ENCODE data around the gene TENM3.

The TENM3 gene

DNA sequence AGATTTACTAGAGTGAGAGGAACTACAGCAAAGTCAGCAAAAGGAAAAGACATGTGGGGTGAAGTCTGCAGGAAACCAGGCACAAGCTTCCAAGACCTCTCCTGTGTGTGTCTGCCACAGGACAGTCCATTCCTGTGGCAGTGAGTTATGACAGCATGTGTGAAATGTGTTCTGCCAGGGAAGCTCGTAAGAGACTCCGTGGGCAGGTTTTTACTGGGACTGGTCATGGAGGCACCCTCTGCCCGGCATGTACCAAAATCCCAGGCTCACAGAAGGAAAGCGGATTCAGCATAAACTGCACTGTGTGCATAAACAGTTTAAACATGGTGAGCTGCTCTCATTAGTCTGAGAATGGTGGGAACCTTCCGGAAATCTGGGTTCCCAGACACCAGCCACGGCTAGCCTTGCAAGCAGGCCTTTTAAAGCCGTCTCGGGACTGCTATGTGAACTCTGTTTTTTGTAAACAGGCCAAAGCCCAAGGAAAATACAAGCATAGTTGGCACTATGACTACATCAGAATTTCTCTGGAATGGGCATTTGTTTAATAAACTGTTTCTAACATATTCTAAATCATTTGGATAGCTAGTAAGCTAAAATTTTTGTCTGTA, 288.5 kb downstream of the TENM3 start:
- DNase-seq, result no peak

DNA sequence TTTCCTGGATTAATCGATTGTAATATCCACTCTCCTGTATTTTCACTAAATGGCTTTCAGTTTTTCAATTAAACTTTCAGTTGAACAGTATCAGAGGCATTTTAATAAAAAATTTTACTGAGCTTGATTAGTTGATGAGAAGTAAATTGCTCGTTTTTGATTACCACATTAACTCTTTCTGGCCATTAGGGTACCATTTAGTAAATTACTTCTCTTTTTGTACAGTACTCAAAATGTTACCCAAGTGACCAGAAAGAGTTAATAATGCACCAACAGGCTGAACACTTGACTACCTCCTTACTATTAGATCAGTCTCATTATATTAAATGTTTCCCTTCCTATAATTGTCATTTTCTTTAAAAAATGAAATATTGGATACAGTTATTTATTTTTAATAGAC, 289.2 kb downstream of the TENM3 start:
- DNase-seq, result no peak

DNA sequence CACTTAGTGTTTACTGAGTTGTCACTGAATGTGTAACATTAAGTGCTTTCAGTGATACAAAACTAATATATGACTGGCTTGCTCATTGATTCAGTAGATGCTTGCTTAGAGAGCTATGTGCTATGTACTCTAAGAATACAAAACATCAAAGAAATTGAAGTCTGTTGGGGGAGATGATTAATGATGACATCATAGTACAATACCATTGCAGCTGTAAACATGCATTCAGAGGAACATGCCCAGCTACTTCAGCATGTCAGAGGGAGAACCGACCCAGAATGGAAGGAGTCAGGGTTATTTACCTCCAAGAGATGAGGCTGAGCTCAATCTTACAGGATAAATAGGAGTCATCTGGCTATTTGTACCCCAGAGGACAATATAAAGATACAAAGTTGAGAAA, 290.8 kb downstream of the TENM3 start:
- no peak for DNase-seq

DNA sequence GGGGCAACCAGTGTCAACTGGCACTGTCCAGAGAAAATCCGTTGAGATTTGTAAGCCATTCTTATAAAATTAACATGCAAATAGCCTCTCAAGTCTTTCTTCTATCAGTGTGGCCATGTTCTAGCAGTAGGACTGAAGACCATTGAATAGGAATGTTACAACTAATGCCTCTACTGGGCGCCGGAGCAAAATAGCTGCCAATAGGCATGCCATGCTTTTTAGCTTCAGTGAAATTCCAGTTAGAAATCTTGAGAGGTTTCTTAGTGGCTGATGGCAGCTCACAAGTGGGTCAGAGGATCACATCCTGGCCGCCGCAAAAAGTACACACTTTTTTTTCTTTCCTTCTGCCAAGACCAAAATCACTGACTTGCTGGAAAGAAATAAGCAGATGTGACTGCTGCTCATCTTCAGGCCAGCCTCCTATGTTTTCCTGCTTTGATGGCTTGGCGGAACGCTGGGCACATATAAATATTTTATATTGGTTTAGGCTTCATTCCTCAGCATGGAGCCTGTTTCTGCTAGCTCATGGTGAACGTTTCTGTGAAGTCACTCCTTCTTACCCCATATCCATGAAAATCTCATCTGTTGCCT, 293.1 kb downstream of the TENM3 start:
- no peak for DNase-seq

DNA sequence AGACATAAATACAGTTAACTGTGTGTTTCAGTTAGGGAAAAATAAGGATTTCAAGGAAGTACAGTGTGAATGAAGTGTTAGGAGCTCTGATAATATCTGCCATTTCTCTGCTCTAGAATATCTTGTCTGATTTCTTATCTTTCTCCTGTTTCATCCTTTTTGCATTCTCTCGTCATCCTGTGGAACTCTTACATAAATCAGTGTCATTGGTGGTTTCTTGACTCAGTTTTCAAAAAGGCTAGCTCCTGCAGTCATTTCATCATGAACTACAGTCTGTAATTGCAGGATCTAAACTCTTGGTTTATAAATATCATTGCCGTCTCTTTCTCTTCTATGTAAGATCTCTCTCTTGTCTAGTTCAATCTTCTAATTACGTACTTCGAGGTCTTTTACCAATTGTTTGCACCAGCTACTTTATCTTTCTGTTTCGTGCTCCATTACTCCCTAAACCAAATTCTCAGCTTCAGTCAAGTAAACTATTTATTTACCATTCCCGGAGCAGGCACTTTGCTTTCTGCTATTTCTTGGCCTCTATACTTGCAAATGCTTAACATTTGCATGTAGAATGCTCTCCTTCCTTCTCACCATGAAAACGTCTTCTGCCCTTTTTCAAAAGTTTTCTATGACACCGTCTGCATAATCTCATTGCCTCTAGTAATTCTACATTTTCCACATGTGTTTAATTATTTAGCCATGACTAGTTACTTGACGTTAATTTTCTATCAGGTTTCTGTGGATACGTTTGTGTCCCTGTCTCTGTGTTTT, 294.0 kb downstream of the TENM3 start:
- no peak for DNase-seq

DNA sequence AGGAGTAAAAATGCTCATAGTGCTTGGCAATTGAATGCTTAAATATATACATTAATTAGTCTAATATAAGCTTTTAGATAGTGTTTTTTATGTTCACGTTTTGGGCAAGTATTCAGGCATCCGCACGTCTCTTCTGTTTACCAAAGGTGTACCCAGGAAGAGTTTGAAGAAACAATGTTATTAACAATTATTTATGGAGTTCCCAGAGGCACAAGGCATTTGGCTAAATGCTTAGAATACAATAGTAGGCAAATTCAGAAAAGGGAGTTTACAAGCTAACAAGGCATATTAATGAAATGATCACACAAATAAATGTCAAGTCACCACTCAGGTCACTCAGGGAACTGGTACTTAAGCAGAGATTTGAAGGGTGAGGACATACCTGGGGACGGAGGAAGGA, 294.8 kb downstream of the TENM3 start:
- DNase-seq, result no peak

DNA sequence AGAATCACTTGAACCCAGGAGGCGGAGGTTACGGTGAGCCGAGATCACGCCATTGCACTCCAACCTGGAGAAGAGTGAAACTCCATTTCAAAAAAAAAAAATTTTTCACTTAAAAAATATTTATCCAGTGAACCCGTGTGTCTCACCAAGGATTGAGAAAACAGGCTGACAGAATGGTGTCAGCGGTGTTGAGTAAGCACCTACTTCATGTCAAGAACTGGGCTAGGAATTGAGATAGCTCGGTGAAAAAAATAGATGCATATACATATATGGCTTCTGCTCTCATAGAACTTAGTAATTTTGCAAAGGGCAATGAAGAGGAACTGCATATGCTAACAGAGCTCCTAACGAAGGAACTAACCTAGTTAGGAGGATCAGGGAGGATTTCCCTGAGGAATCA, 297.3 kb downstream of the TENM3 start:
- DNase-seq, result no peak

DNA sequence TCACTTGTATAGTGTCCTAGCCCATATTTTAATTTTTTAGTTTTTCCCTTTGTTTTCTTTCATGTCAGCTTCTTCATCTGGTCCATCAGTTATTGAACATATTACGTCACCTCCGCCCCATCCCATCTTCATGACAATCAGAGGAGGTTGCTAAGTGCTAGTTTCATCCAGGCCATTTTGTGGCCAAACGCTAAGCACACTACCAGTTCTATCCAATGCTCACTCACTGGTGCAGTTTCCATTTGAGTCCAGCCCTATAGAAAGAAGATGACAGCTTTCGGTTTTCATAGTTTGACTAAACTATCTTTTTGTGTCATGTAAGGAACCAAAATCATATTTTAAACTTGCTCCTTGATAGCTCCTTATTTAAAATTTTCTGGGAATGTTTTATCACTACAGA, 304.2 kb downstream of the TENM3 start:
- peak; percentile 5 for DNase-seq

DNA sequence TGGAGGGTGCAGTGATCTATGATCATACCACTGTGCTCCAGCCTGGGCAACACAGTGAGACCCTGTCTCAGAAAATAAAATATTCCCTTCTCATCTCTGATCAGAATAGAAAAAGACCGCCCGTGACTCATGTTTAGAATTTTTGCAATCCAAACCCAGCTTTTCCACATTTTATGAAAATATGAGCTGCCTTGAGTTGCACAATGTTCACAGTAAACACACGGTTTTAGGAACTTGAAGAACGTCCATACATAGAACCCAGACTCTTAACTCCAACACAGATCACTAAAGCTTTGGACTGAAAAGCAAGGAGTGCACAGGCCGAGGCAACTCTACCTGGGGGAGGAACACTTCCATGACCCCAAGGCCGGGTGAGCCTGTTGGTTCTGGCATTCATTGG, 305.0 kb downstream of the TENM3 start:
- DNase-seq, result no peak

DNA sequence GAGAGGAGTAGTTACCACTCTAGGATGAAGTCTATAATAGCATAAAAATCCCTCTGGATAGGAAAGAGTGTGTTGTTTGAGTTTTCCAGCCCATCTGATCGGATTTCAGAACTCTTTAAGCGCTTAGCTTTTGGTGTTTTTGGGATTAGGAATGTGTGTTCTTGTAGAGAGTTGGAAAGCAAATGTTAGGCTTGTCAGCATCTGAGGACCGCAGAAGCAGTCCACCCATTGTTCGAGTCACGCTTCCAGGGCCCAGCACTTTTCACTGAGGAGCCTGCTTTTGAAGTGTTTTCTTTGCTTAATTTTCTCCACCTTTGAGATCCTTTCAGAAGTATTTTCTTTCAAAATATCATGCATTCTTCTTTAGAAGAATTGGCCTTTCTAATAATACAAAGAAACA, 306.2 kb downstream of the TENM3 start:
- no peak for DNase-seq

DNA sequence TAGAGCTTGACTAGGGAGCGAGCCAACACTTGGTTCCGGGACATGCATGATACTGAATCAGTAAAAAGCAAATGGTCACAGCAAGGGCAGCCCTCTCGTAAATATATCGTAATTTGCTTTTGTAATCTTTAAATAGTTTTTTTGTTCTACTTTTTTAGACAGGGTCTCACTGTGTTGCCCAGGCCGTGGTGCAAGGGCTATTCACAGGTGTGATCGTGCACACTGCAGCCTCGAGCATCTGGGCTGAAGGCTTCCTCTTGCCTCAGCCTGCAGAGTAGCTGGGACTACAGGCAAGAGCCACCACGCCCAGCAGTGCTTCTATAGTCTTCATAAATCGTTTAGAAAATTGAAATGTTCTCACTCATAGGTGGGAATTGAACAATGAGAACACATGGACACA, 309.7 kb downstream of the TENM3 start:
- DNase-seq, result no peak

DNA sequence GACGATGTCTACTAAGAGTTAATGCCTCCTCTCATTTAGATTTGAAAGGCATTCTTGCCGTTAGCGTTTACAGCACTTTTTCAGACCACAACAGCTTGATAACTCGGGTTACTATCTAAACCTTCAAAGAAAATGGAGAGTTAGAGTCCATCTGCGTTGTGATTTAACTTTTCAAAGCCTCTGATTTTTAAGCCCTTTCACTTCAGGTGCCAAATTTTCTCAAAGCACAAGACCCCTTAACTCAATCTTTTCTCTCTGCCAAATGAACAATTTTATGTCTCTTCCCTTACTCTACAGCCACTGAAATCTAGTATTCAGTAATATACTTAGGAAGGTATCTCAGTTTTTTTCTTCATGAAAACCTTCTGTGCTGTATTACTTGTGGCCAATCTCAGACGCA, 310.5 kb downstream of the TENM3 start:
- no peak for DNase-seq

DNA sequence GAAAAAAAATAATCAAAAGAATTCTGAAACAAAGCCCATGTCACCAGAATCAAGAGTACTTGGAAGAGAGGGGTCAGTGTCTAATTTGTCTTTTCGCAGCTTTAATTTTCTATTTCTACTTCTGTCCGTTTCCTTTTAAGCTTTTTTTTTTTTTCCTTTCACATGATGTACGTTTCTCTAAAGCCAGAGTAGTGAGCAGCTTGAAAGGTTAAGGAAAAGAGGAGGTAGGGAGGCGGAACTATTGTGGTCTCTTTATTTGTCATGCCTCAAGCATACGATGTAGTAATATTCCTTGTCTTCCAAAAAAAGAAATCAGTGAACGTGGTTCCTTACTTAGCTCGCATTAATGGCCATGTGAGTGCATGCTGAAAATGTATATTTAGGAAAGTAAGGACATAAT, 311.5 kb downstream of the TENM3 start:
- no peak for DNase-seq

DNA sequence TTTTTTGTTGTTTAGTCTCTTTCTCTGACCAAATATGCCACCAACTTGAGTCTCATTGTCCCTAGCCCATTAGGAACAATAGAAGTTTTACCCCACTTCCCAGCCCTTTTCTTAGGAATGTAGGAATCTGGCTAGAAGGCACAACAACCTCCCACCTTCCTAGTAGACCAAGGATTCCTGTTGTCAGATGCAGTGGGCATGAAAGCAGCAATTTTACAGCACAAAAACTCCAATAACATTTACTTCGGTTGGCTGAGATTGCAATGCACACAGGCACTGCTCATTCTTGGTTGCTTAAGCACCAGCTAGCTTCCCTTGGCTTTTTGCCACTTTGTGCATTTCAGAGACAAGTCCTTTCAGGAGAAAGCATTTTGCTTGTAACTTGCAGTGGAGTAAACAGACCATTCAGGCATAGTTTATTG, 312.8 kb downstream of the TENM3 start:
- DNase-seq, result no peak

DNA sequence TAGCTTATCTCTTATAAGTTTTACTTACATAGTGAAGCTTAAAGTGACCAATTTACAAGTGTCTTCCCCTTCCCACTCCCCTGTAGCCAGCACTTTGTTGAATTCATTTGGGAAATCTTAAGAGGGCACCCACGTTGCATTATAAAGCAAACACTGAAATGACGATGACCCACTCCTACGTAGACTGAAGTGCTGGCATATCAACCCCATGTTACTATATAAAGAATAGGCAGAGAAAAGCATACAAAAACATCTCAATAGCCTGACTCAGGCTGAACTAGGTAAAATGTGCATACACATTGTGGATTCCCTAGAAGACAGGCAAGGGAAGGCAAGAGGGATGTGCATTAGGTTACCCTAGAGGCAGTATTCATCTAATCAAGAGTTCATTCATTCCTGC, 313.4 kb downstream of the TENM3 start:
- no peak for DNase-seq

DNA sequence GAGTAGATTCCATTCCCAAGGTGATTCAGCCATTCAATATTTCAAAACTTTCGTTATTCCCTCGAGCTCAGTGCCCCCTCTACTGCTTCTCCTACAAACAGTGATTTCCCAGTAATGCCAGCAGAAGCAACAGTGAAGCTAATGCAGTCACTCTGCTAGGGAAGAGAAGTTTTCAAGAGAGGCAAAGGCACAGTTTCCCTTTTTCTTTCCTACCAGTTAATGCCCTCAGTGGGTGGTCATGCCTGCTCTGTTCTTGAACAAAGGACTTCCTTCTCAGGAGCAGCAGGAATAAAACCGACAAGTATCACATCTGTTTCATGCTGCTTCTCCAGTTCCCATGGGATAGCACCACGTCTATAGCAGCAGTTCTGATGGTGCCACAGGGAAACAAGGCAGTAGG, 317.2 kb downstream of the TENM3 start:
- no peak for DNase-seq

DNA sequence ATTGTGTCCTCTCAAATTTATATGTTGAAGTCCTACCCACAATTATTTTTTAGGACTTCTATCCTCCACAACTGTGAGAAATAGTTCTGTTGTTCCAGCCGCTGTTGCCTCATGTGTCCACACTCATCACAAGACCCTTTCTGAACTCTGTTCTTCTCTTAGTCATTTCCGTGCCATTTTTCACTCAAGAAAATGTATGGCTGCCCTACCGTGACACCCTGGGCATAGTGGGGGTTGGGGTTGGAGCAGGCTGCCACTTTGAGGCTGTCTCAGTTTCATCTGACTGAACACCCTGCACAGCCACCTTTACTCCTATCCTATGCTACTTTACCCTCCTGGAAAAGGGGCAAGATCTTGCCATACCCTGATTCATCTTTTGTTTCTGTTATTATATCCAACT, 319.1 kb downstream of the TENM3 start:
- DNase-seq, result no peak

DNA sequence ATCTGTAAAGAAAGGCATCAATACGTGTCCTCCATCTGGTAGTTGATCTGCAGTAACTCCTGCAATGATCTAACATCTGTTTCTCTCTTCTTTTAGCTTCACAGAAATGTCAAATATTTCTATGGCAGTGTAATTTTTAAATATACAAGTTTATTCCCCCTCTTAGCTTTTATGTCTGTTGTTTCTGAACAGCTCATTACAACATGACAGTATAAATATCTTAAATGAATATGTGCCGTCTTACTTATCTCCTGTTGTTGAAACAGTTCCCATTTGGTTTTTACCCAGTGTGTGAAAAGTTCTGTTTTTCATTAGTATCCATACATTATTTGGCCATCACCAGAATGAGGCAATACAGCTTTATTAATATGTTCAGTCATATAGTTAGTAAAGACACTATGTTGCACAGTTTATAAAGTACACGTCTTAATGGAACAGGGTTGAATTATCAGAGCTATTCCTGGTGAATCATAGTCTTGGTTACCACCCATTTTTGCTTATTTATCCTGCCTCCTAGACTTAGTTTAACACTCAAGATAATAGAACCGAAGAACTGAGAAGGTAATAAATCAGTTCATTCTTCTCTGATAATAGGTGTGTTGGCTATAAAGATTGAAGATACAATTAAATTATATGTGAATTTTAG, 321.6 kb downstream of the TENM3 start:
- no peak for DNase-seq

DNA sequence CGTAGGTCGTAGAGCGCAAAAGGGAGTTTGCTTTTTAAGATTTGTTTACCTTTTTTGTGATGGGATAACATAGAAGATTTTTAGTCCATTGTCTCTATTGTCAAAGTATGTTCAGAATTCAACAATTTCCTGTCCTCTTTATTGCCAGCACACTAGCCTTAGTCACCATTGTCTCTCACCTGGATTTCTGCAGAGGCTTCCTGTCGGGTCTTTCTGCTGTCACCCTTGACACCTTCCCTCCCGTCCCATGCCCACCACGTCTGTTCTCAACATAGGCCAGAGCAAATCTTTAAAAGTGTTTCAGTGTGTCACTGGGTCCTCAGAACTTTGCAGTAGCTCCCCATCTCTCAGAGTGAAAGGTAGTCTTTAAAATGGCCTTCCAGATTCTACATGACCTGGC, 323.9 kb downstream of the TENM3 start:
- DNase-seq, result no peak

DNA sequence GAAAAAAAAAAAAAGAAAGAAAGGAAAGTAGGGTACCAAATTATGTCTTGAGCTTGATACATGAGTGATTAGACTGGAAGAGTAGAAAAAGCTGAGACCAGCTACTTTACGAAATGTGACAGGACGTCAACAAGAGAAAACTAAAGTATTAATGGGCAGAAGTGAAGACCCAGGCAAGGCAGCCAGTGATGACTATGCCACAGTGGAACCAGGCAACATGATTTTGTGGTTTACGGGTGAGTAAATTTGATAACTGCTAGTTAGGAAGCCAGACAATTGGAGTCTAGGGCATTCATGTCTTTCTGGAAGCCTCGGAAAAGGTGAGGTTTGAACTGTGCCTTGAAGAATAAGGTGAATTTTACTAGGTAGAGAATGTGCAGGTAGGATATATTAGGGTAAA, 326.4 kb downstream of the TENM3 start:
- no peak for DNase-seq

DNA sequence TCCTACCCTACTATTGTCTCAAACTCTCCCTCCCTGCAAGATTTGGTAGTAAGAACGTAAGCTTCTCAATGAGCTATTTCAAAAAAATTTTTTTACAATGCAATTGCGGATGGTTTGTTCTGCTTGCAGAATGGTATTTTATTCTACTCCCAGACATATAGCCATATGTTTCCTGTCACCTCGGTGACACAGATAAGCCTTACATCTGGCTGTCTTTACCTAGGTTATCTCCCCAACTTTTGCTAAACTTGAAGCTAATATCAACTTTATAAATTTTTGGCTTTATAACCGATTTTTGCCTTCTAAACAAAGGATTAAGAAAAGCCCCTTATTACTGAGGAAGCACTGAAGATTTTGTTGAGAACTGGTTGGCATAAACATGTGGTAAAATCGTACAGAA, 331.5 kb downstream of the TENM3 start:
- DNase-seq, result no peak

DNA sequence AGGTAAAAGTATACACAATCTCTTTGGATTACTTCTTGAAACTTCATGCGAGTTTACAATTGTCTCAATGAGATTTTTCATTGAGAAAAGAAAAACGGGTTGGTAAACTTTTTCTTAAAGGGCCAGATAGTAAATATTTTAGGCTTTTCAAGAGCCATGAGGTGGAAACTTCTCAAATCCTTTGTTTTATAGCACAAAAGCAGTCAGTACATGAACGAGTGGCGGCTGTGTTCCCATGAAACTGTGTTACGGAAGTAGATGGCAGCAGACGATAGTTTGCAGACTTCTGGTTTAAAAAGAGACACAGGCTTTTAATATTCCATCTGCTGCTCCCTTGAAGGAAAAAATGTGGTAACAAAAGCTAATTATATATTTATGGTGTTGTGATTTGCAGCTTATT, 332.0 kb downstream of the TENM3 start:
- no peak for DNase-seq

DNA sequence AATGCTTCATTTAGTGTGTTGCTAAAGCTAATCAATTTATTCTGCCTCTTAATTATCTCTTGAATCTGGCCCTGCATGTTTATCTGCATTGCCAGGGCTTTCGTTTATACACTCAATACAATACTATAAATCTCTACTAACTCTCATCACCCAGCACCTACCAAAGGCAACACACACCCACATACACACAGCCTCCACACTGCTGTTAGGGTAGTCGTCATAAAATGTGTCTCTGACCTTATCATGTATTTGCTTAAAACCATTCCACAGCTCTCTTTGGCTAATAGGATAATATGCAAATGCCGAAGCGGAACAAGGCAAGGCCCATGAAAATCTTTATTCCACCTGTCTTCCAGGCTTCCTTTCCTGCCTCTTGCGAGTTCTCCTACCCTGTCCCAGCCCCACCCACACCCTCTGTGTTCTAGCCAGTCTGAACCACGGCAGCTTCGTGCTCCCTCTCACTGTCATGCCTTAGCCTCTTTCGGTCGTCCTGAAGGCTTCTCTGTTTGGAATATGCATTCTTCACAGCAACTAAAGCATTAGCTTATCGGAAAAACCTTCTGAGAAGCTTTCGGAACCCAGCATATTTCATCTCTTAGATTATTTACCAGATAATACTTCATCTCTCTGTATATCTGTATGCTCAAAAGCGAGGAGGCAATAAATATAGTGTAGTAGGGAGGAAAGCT, 333.5 kb downstream of the TENM3 start:
- DNase-seq, result no peak

DNA sequence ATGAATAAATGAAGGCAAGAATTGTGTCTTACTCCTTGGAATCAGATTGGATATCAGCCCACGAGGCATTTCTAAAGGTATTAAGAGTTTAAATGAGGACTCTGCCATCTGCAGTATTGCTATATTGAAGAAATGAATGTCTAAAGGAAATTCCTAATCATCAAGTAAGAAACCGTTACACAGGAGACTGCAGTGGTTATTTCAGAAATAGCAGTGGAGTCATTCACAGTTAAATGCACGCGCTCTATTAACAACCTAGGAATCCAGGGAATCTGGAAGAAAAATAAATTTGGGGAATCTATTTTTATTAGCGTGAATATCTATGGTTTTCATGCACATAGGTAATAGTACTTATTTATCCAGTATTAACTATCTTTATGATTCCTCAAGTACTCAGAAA, 334.2 kb downstream of the TENM3 start:
- DNase-seq, result no peak

Data from activated CD4-positive, alpha-beta T cell treated with anti-CD3 and anti-CD28 coated beads, Interleukin-2, amount 50 U/mL, for 48 hours (primary cell).